IMR-90 (cell line): ENCODE measurements around the gene PRICKLE2.

Experiments used
- CTCF ChIP-seq: conservative IDR thresholded peaks from 2 replicates; pipeline ENCODE4 v1.5.1; 2012; ENCODE audit warnings: mild to moderate bottlenecking, low read depth, low read length, improper control_type of control experiment
- POLR2A ChIP-seq: IDR thresholded peaks from 2 replicates; pipeline ENCODE4 v1.6.1; 2012; ENCODE audit warnings: mild to moderate bottlenecking, low read depth, low read length
- RCOR1 ChIP-seq: IDR thresholded peaks from 2 replicates; pipeline ENCODE4 v1.6.1; 2012; ENCODE audit warnings: mild to moderate bottlenecking, low read length, improper control_type of control experiment; ENCODE audit not compliant: insufficient replicate concordance

- TF ChIP-seq CTCF = no peak
- TF ChIP-seq POLR2A = no peak
- TF ChIP-seq RCOR1 = no peak
Measured at GRCh38 chr3:64262574-64263114, 37.4 kb upstream of the PRICKLE2 start.
